ENCODE results near the gene OSGIN1.

OSGIN1 gene

DNA sequence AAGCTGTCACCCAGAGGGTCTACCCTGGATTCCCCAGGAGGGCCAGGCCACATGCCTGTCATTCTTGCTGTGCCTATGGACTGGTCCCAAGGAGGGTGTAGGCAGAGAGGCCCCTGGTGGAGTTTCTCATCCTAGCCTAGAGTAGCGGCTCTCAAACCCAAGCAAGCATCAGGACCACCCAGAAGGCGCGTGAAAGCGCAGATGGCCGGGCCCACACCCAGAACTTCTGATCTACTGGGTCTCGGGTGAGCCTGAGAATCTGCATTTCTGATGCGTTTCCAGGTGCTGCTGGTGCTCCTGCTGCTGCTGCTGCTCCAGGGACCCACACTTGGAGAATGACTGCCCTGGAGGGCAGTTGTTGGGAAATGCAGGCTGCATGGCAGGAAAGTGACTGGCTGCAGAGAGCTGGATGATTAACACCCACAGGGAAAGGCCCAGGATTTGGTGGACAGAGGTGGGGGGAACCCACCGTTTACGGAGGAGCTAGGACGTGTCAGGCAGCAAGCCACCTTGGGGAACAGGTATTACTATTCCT lies 9.5 kb upstream of the OSGIN1 start:
- no peak overlapping the region for H3K27ac ChIP-seq (ENCODE audit: low read length)
- no peaks in the 10 kb centered on the region for H3K9me3 ChIP-seq (ENCODE audit: insufficient read depth, low read length, severe bottlenecking)
- H3K4me3 ChIP-seq (ENCODE audit: low read depth in 1 of 2, low read length in 2 of 2): no peak overlapping the region
- no peaks in the 10 kb centered on the region for H4K20me1 ChIP-seq (ENCODE audit: insufficient read depth, low read length)
- ATAC-seq (ENCODE audit: insufficient read depth, low read depth): no peak
- H3K79me2 ChIP-seq (ENCODE audit: insufficient read depth, low read length): no peaks in the 10 kb centered on the region
- H3K4me2 ChIP-seq (ENCODE audit: insufficient read depth, low read length): no peak overlapping the region
- TF ChIP-seq EZH2 (IDR thresholded peaks at IDR 0.05; ENCODE audit: borderline replicate concordance, low read depth, low read length, severe bottlenecking): no peak
- TF ChIP-seq, protein P1, sequence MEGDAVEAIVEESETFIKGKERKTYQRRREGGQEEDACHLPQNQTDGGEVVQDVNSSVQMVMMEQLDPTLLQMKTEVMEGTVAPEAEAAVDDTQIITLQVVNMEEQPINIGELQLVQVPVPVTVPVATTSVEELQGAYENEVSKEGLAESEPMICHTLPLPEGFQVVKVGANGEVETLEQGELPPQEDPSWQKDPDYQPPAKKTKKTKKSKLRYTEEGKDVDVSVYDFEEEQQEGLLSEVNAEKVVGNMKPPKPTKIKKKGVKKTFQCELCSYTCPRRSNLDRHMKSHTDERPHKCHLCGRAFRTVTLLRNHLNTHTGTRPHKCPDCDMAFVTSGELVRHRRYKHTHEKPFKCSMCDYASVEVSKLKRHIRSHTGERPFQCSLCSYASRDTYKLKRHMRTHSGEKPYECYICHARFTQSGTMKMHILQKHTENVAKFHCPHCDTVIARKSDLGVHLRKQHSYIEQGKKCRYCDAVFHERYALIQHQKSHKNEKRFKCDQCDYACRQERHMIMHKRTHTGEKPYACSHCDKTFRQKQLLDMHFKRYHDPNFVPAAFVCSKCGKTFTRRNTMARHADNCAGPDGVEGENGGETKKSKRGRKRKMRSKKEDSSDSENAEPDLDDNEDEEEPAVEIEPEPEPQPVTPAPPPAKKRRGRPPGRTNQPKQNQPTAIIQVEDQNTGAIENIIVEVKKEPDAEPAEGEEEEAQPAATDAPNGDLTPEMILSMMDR (IDR thresholded peaks at IDR 0.05; ENCODE audit: borderline replicate concordance, extremely low read depth, low read length, poor library complexity, severe bottlenecking): no peak
- H2AFZ ChIP-seq (ENCODE audit: low read depth, low read length): no peak overlapping the region
- DNase-seq: no peak
- H3K9ac ChIP-seq (ENCODE audit: low read depth, low read length): no peak overlapping the region
- H3K27me3 ChIP-seq (ENCODE audit: insufficient read depth, low read length, poor library complexity): no peaks in the 10 kb centered on the region
- H3K4me1 ChIP-seq (ENCODE audit: insufficient read depth, low read length): no peaks in the 10 kb centered on the region
- no peaks in the 10 kb centered on the region for H3K36me3 ChIP-seq (ENCODE audit: insufficient read depth, low read length)

DNA sequence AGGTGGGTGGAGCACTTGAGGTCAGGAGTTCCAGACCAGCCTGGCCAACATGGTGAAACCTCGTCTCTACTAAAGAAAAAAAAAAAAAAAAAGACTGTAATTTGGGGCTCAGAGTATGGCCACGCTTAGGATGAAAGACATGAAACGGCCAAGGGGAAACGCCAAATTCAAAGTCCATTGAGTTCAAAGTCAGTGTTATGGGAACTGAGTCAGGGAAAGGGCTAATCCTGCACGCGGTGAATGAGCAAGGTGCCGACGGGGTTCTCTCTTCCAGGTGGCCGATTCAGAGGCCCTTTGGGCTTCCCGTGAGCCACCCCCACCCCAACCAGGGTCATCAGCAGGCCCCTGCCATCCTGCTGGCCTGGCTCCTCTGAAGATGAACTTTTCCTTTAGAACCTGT lies 7.5 kb upstream of the OSGIN1 start:
- no peak overlapping the region for H3K4me2 ChIP-seq (ENCODE audit: insufficient read depth, low read length)

DNA sequence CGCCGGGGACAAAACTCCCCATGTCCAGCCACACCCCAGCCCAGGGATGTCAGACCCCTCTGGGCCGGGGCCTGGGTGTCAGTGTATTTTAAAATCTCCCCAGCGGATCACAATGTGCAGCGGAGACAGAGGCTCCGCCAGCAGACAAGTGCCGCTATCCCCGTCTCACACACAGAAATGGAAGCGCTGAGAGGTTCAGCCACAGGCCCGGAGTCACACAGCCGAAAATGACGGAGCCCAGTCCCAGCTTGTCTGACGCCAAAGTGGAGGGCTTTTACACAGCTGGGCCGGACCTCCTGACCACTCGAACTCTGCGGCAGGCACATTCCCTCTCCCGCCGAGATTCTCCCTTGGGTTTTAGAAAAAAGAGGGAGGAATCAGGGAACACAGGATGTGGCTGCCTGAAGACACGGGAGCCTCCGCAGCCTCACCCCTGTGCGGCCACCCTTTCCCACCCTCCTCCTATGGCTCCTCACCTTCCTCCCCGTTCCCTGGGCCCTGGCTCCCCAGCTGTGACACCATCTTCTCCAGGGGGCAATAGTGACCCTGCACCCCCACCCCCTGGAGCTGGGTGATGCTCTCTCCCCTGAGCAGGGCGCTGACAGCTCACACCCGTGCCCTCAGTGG lies 6.8 kb upstream of the OSGIN1 start:
- TF ChIP-seq EZH2 (IDR thresholded peaks at IDR 0.05; ENCODE audit: borderline replicate concordance, low read depth, low read length, severe bottlenecking): no peak
- TF ChIP-seq, protein P1 (IDR thresholded peaks at IDR 0.05; ENCODE audit: borderline replicate concordance, extremely low read depth, low read length, poor library complexity, severe bottlenecking): no peak
- no peaks in the 10 kb centered on the region for H3K36me3 ChIP-seq (ENCODE audit: insufficient read depth, low read length)
- H3K27ac ChIP-seq (ENCODE audit: low read length): no peak overlapping the region
- H3K4me1 ChIP-seq (ENCODE audit: insufficient read depth, low read length): no peaks in the 10 kb centered on the region
- H3K4me2 ChIP-seq (ENCODE audit: insufficient read depth, low read length): no peak overlapping the region
- ATAC-seq (ENCODE audit: insufficient read depth, low read depth) (no peak), DNase-seq (no peak)
- no peaks in the 10 kb centered on the region for H3K9me3 ChIP-seq (ENCODE audit: insufficient read depth, low read length, severe bottlenecking)
- no peaks in the 10 kb centered on the region for H3K27me3 ChIP-seq (ENCODE audit: insufficient read depth, low read length, poor library complexity)
- H4K20me1 ChIP-seq (ENCODE audit: insufficient read depth, low read length): no peaks in the 10 kb centered on the region
- no peak overlapping the region for H3K9ac ChIP-seq (ENCODE audit: low read depth, low read length)
- no peak overlapping the region for H2AFZ ChIP-seq (ENCODE audit: low read depth, low read length)
- H3K4me3 ChIP-seq (ENCODE audit: low read depth in 1 of 2, low read length in 2 of 2): no peak overlapping the region
- H3K79me2 ChIP-seq (ENCODE audit: insufficient read depth, low read length): no peaks in the 10 kb centered on the region

More for the DNA sequence above, 7.5 kb upstream of the OSGIN1 start:
- no peaks in the 10 kb centered on the region for H4K20me1 ChIP-seq (ENCODE audit: insufficient read depth, low read length)
- H3K36me3 ChIP-seq (ENCODE audit: insufficient read depth, low read length): no peaks in the 10 kb centered on the region
- DNase-seq (no peak), ATAC-seq (ENCODE audit: insufficient read depth, low read depth) (no peak)
- H2AFZ ChIP-seq (ENCODE audit: low read depth, low read length): no peak overlapping the region
- H3K9ac ChIP-seq (ENCODE audit: low read depth, low read length): no peak overlapping the region
- TF ChIP-seq EZH2 (IDR thresholded peaks at IDR 0.05; ENCODE audit: borderline replicate concordance, low read depth, low read length, severe bottlenecking): no peak
- TF ChIP-seq, protein P1 (IDR thresholded peaks at IDR 0.05; ENCODE audit: borderline replicate concordance, extremely low read depth, low read length, poor library complexity, severe bottlenecking): no peak
- H3K4me3 ChIP-seq (ENCODE audit: low read depth in 1 of 2, low read length in 2 of 2): no peak overlapping the region
- no peaks in the 10 kb centered on the region for H3K79me2 ChIP-seq (ENCODE audit: insufficient read depth, low read length)
- no peak overlapping the region for H3K27ac ChIP-seq (ENCODE audit: low read length)
- H3K9me3 ChIP-seq (ENCODE audit: insufficient read depth, low read length, severe bottlenecking): no peaks in the 10 kb centered on the region
- no peaks in the 10 kb centered on the region for H3K27me3 ChIP-seq (ENCODE audit: insufficient read depth, low read length, poor library complexity)
- H3K4me1 ChIP-seq (ENCODE audit: insufficient read depth, low read length): no peaks in the 10 kb centered on the region
